Activated CD8-positive, alpha-beta memory T cell treated with anti-CD3 and anti-CD28 coated beads, Interleukin-2, amount 50 U/mL, for 1 hour (primary cell): ENCODE measurements around the gene PCDHGA5.
"Not testable (repeated sequence)": the region's sequence is repeated elsewhere in the genome, so short reads cannot be mapped to it uniquely, and the experiment has no call there.

ENCODE experiments used
- DNase-seq: peaks from one replicate; pipeline ENCODE4 v3.0.0-alpha.2; 2020; ENCODE audit errors: extremely low read depth

The PCDHGA5 gene

DNA sequence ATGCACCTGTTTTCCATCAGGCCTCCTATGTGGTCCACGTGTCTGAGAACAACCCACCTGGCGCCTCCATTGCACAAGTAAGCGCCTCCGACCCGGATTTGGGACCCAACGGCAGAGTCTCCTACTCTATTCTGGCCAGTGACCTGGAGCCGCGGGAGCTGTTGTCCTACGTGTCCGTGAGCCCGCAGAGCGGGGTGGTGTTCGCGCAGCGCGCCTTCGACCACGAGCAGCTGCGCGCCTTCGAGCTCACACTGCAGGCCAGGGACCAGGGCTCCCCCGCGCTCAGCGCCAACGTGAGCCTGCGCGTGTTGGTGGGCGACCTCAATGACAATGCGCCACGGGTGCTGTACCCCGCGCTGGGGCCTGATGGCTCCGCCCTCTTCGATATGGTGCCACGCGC lies 12.4 kb upstream of the PCDHGA5 start:
- no peak for DNase-seq

DNA sequence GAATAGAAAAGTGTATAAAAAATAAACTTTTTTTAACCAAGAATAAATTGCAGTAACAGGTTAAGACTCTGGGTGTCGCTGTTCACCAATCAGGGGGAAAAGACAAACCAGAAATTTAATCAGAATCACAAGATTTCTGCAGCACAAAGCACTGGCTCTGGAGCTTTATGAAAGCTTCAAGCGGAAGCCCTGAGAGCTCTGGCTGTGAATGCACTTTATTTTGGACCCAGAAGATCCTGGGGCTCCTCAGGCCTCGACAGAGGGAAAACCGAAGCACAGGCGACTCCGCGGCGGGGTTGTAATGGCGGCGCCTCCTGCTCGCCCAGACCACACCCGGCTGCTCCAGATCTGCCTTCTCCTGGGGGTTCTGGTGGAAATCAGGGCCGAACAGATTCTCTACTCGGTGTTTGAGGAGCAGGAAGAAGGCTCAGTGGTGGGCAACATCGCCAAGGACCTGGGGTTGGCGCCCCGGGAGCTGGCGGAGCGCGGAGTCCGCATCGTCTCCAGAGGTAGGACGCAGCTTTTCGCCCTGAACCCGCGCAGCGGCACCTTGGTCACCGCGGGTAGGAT lies 9.0 kb upstream of the PCDHGA5 start, which contains the start of gene PCDHGA4:
TSS of gene PCDHGA4 (plus strand) at position 122 of the 570 bp plus-strand sequence. CDS start at position 209, 87 bp downstream.
- no peak for DNase-seq

DNA sequence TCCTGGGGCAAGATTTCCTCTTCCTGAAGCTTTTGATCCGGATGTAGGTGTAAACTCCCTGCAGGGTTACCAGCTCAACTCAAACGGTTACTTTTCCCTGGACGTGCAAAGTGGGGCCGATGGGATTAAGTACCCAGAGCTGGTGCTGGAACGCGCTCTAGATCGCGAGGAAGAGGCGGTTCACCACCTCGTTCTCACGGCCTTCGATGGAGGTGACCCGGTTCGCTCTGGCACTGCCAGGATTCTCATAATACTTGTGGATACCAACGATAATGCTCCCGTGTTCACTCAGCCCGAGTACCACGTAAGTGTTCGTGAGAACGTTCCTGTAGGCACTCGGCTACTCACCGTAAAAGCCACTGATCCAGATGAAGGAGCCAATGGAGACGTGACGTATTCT lies 8.3 kb upstream of the PCDHGA5 start:
- no peak for DNase-seq

DNA sequence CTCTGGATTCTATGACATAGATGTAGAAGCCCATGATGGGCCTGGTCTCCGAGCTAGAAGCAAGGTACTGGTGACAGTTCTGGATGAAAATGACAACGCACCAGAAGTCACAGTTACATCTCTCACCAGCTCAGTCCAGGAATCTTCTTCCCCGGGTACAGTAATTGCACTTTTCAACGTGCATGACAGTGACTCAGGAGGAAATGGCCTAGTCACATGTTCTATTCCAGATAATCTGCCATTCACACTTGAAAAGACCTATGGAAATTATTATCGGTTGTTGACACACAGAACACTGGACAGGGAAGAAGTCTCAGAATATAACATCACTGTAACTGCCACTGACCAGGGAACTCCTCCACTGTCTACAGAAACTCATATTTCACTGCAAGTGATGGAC lies 7.8 kb upstream of the PCDHGA5 start:
- DNase-seq: no peak

DNA sequence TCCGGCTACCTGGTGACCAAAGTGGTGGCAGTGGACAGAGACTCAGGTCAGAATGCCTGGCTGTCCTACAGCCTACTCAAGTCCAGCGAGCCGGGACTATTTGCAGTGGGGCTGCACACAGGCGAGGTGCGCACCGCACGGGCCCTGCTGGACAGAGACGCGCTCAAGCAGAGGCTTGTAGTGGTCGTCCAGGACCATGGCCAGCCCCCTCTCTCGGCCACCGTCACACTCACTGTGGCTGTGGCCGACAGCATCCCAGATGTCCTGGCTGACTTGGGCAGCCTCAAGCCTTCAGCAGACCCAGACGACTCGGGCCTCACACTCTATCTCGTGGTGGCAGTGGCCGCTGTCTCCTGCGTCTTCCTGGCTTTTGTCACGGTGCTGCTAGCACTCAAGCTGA lies 7.0 kb upstream of the PCDHGA5 start:
- DNase-seq: no peak

DNA sequence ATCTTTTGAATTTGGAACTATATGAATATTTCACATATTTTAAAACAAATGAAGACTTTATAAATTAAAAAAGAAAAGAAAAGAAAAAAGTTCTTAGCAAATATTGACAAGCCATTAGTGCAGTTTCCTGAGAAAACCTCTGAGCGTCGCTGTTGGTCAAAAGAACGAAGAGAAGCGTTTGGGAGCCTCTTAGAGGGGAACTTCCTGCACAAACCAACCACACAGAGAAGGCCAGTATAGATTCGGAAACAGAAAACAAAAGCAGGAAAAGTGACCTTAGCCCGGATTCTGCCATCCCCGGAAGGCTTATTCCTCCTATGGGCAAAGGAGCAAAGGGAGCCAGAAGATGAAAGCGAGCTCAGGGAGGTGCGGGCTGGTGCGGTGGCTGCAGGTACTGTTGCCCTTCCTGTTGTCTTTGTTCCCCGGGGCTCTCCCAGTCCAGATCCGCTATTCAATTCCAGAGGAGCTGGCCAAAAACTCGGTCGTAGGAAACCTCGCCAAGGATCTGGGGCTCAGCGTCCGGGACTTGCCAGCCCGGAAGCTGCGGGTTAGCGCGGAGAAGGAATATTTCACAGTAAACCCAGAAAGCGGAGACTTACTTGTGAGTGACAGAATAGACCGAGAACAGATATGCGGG lies 4.1 kb upstream of the PCDHGA5 start, which contains the start of gene PCDHGB2:
TSS of gene PCDHGB2 (plus strand) at position 205 of the 637 bp plus-strand sequence. CDS start at position 347, 142 bp downstream.
- DNase-seq: no peak

DNA sequence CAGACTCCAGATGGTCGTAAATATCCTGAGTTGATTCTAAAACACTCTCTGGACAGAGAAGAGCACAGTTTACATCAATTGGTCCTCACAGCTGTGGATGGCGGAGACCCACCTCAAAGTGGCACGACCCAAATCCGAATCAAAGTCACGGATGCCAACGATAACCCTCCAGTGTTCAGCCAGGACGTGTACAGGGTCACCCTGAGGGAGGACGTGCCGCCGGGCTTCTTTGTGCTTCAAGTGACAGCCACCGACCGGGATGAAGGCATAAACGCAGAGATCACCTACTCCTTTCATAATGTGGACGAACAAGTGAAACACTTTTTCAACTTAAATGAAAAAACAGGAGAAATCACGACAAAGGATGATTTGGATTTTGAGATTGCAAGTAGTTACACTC lies 3.3 kb upstream of the PCDHGA5 start:
- DNase-seq: no peak

DNA sequence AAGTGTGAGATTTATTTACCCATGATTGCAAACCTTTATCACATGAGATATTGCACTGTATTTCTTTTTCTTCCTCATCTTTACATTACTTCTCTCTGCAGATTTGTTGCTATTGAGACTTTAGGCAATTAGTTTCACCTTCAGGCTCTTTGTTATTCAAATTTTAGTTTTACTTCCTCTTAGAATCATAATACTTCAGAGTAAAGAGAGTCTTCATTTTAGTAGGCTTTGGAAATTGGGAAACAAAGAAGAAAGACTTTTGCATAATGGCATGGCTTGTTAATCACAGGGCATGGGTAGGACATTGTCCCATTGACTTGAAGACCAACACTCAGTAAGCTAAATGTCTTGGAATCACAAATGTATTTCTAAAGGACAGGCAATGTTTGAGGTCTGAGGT lies 1.2 kb upstream of the PCDHGA5 start:
- no peak for DNase-seq

DNA sequence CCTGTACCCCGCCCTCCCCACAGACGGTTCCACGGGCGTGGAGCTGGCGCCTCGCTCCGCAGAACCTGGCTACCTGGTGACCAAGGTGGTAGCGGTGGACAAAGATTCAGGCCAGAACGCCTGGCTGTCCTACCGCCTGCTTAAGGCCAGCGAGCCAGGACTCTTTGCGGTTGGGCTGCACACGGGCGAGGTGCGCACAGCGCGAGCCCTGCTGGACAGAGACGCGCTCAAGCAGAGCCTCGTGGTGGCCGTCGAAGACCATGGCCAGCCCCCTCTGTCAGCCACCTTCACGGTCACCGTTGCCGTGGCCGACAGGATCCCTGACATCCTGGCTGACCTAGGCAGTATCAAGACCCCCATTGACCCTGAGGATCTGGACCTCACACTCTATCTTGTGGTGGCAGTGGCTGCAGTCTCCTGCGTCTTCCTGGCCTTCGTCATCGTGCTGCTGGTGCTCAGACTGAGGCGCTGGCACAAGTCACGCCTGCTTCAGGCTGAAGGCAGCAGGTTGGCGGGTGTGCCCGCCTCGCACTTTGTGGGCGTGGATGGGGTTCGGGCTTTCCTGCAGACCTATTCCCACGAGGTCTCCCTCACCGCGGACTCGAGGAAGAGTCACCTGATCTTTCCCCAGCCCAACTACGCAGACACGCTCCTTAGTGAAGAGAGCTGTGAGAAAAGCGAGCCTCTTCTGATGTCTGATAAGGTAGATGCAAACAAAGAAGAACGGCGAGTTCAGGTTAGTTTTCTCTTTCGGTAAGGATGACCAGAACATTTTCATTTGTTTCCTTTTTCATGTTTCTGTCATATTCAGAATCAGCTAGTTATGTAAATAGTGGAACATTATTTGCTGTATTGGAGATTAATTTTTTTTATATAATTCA lies 2.3 kb downstream of the PCDHGA5 start:
- DNase-seq: no peak

DNA sequence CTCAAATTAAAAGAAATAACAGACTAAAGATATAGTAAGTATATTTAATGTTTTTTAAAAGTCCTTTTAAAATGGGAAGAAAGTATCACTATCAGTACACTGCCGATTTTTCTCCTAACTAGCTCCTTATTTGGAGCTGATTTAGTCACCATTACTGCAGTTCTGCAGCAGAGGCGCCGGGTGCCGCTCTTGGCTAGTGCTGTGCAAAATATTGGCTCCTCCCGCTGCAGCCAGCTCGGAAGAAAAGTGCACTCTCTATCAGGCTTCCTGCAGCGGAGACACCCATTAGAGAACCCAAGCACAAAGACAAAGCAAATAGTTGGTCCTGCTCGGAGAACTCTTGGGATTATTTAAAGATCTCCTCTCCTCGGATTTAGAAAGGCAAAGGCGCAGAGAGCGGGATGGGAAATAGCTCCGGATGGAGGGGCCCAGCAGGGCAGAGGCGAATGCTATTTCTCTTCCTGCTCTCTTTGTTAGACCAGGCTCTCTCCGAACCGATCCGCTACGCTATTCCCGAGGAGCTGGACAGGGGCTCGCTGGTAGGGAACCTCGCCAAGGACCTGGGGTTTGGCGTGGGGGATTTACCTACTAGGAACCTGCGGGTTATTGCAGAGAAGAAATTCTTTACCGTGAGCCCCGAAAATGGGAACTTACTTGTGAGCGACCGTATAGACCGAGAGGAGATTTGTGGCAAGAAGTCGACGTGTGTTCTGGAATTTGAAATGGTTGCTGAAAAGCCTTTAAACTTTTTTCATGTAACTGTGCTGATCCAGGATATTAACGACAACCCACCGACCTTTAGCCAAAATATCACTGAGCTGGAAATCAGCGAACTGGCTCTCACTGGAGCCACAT lies 6.3 kb downstream of the PCDHGA5 start, which contains the start of gene PCDHGB3:
TSS of gene PCDHGB3 (plus strand) at position 249 of the 855 bp plus-strand sequence. CDS start at position 402, 153 bp downstream.
- no peak for DNase-seq

DNA sequence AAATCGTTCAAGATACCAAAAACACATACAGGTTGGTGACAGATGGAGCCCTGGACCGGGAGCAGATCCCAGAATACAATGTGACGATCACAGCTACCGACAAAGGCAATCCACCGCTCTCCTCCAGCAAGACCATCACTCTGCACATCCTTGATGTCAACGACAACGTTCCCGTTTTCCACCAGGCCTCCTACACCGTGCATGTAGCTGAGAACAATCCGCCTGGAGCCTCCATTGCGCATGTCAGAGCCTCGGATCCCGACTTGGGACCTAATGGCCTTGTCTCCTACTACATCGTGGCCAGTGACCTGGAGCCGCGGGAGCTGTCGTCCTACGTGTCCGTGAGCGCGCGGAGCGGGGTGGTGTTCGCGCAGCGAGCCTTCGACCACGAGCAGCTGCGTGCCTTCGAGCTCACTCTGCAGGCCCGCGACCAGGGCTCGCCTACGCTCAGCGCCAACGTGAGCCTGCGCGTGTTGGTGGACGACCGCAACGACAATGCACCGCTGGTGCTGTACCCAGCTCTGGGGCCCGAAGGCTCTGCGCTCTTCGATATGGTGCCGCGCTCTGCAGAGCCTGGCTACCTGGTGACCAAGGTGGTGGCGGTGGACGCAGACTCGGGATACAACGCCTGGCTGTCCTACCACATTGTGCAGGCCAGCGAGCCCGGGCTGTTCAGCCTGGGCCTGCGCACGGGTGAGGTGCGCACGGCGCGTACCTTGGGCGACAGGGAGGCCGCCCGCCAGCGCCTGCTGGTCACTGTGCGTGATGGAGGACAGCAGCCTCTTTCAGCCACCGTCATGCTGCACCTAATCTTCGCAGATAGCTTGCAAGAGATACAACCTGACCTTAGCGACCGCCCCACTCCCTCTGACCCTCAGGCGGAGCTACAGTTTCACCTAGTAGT lies 7.9 kb downstream of the PCDHGA5 start:
- no peak for DNase-seq

DNA sequence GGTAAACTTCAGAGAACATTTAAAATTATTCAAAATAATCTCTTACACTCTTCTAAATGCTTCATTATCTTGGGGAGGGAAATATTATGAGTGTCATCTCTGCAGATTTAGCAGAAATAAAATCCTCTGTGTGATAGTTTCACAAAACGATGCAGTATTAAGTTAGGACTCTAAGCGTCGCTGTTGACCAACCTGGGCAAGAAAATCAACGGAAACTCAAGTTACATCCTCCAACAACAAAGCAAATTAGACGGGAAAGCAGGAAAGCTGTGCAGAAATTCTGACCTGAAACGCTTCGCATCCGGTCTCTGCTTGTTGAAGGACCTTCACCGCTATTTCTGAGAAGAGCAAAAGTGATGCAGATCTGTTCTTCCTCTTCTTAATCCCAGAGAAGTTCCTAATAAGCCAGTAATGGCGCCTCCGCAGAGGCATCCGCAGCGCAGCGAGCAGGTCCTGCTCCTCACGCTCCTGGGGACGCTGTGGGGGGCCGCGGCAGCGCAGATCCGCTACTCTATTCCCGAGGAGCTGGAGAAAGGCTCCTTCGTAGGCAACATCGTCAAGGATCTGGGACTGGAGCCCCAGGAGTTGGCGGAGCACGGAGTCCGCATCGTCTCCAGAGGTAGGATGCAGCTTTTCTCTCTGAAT lies 9.8 kb downstream of the PCDHGA5 start, which contains the start of gene PCDHGA6:
TSS of gene PCDHGA6 (plus strand) at position 219 of the 645 bp plus-strand sequence. CDS start at position 412, 193 bp downstream.
- no peak for DNase-seq

DNA sequence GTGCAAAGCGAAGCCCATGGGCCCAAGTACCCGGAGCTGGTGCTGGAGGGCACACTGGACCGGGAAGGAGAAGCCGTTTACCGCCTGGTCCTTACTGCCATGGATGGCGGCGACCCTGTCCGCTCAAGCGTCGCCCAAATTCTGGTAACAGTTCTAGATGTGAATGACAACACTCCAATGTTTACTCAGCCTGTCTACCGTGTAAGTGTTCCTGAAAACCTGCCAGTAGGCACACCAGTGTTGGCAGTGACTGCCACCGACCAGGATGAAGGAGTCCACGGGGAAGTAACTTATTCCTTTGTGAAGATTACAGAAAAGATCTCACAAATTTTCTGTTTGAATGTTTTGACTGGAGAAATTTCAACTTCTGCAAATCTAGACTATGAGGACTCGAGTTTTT lies 10.7 kb downstream of the PCDHGA5 start:
- no peak for DNase-seq

DNA sequence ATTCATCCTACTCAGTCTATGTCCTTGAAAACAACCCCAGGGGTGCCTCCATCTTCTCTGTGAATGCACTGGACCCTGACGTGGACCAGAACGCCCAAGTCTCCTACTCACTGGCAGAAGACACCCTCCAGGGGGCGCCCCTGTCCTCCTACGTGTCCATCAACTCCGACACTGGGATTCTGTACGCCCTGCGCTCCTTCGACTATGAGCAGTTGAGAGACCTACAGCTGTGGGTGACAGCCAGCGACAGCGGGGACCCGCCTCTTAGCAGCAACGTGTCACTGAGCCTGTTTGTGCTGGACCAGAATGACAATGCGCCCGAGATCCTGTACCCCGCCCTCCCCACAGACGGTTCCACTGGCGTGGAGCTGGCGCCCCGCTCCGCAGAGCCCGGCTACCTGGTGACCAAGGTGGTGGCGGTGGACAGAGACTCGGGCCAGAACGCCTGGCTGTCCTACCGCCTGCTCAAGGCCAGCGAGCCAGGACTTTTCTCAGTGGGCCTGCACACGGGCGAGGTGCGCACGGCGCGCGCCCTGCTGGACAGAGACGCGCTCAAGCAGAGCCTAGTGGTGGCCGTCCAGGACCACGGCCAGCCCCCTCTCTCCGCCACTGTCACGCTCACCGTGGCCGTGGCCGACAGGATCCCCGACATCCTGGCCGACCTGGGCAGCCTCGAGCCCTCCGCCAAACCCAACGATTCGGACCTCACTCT lies 11.6 kb downstream of the PCDHGA5 start:
- not testable (repeated sequence) for DNase-seq

DNA sequence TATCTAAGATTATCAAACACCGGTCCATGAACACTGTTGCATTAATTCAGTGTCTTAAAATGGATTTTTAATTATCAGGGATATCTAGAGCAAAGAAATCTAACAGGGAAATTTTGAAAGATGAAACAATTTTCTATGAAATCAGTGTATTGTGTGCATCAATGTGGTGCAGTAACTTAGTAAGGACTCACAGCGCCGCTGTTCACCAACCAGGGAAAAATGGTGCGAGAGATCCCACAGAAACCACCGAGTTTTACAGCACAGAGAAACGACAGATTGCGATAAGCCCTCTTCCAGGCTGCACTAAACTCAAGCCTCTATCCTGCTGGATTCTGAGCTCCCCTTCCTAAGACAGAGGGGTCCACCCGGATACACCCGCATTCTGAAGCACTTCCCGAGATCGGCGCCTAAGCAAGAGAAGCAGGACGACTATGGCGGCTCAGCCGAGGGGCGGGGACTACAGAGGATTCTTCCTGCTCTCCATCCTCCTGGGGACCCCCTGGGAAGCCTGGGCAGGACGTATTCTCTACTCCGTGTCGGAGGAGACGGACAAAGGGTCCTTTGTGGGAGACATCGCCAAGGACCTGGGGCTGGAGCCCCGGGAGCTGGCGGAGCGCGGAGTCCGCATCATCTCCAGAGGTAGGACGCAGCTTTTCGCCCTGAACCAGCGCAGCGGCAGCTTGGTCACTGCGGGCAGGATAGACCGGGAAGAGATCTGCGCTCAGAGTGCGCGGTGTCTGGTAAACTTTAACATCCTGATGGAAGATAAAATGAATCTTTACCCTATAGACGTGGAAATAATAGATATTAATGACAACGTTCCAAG lies 18.7 kb downstream of the PCDHGA5 start, which contains the start of gene PCDHGA7:
TSS of gene PCDHGA7 (plus strand) at position 274 of the 826 bp plus-strand sequence. CDS start at position 432, 158 bp downstream.
- DNase-seq: no peak

DNA sequence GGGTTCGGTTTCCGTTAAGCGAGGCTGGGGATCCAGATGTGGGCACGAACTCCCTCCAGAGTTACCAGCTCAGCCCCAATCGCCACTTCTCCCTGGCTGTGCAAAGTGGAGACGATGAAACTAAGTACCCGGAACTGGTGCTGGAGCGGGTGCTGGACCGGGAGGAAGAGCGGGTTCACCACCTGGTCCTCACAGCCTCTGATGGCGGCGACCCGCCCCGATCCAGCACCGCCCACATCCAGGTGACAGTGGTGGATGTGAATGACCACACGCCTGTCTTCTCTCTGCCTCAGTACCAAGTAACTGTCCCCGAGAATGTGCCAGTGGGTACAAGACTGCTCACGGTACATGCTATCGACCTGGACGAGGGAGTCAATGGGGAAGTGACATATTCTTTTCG lies 19.4 kb downstream of the PCDHGA5 start:
- no peak for DNase-seq

DNA sequence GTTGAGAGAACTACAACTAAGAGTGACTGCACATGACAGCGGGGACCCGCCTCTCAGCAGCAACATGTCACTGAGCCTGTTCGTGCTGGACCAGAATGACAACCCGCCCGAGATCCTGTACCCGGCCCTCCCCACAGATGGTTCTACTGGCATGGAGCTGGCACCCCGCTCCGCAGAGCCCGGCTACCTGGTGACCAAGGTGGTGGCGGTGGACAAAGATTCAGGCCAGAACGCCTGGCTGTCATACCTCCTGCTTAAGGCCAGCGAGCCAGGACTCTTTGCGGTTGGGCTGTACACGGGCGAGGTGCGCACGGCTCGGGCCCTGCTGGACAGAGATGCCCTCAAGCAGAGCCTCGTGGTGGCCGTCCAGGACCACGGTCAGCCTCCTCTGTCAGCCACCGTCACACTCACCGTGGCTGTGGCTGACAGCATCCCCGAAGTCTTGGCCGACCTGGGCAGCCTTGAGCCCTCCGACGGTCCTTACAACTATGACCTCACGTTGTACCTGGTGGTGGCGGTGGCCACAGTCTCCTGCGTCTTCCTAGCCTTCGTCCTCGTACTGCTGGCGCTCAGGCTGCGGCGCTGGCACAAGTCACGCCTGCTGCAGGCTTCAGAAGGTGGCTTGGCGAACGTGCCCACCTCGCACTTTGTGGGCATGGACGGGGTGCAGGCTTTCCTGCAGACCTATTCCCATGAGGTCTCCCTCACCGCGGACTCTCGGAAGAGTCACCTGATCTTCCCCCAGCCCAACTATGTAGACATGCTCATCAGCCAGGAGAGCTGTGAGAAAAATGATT lies 20.7 kb downstream of the PCDHGA5 start:
- no peak for DNase-seq
